SK-N-SH (cell line): ENCODE measurements around the gene MRC1. TPM values are rescaled to one million over a fixed set of nuclear protein-coding genes. Genes with fewer than 3 reads are reported as not detected.

Source experiments
- CTCF ChIA-PET: fragments of 300-600, 350-600 bp; formaldehyde crosslinking; extraction: SDS; loops from one replicate; lab custom pipeline; 2021; lab: Yijun Ruan, JAX
- POLR2A ChIA-PET: fragments of 350-600 bp; sonication (Branson Sonifier 250); formaldehyde crosslinking; extraction: SDS; loops from one replicate; lab custom pipeline; 2020; ENCODE audit warnings: antibody characterized with exemption, inconsistent platforms; lab: Yijun Ruan, JAX
- DNase-seq: peaks from one replicate; pipeline ENCODE4 v3.0.0; 2012
- H2AFZ ChIP-seq: fragments of 200-600 bp; sonication (generic); 2 replicates; pipeline ENCODE4 v1.8.1; 2016; ENCODE audit warnings: antibody characterized with exemption, mild to moderate bottlenecking, low read depth
- H3F3A ChIP-seq: fragments of 200-600 bp; sonication (generic); replicated peaks from 2 replicates; pipeline ENCODE3; 2016; ENCODE audit warnings: antibody characterized with exemption, mild to moderate bottlenecking; ENCODE audit not compliant: insufficient read depth
- H3K27ac ChIP-seq, 2 experiments: fragments of 200-500 bp in 1 of 2; fragments of 200-600 bp in 1 of 2; sonication (Bioruptor generic) in 1 of 2; sonication (generic), shearing (Covaris generic) in 1 of 2; 2 replicates each; pipeline versions ENCODE4 v1.5.1 to v1.6.1; 2014 to 2016; ENCODE audit warnings: low read depth in 2 of 2, inconsistent platforms in 1 of 2, low read length in 1 of 2, mild to moderate bottlenecking in 1 of 2, mixed read lengths in 1 of 2
- H3K27me3 ChIP-seq: fragments of 200-600 bp; sonication (generic), shearing (Covaris generic); 2 replicates; pipeline ENCODE4 v1.6.1; 2016; ENCODE audit warnings: mixed run types; ENCODE audit not compliant: insufficient read depth
- H3K36me3 ChIP-seq, 2 experiments: fragments of 200-500 bp in 1 of 2; fragments of 200-600 bp in 1 of 2; sonication (Bioruptor generic) in 1 of 2; sonication (generic) in 1 of 2; replicated peaks in 1 of 2; 2 replicates each; pipeline versions ENCODE3 to v1.5.1; 2014 to 2016; ENCODE audit warnings: low read length in 1 of 2, mild to moderate bottlenecking in 1 of 2; ENCODE audit not compliant: insufficient read depth in 2 of 2, control insufficient read depth in 1 of 2
- H3K4me1 ChIP-seq, 2 experiments: fragments of 200-500 bp in 1 of 2; fragments of 200-600 bp in 1 of 2; sonication (Bioruptor generic) in 1 of 2; sonication (generic), shearing (Covaris generic) in 1 of 2; 2 replicates each; pipeline versions ENCODE4 v1.5.1 to v1.6.1; 2014 to 2016; ENCODE audit warnings: low read depth in 1 of 2, low read length in 1 of 2, mixed run types in 1 of 2; ENCODE audit not compliant: insufficient read depth in 2 of 2, control insufficient read depth in 1 of 2
- H3K4me2 ChIP-seq: fragments of 200-600 bp; sonication (generic), shearing (Covaris generic); 2 replicates; pipeline ENCODE4 v1.6.1; 2017; ENCODE audit warnings: mixed run types
- H3K4me3 ChIP-seq, 2 experiments: fragments of 200-500 bp in 1 of 2; fragments of 200-600 bp in 1 of 2; sonication (Bioruptor generic) in 1 of 2; sonication (generic), shearing (Covaris generic) in 1 of 2; 2 replicates each; pipeline versions ENCODE4 v1.5.1 to v1.8.1; 2014 to 2016; ENCODE audit warnings: low read depth in 2 of 2, inconsistent platforms in 1 of 2, low read length in 1 of 2, mild to moderate bottlenecking in 1 of 2, mixed read lengths in 1 of 2, moderate library complexity in 1 of 2
- H3K79me2 ChIP-seq: fragments of 200-600 bp; sonication (generic); 2 replicates; pipeline ENCODE4 v1.8.1; 2017; ENCODE audit warnings: mild to moderate bottlenecking; ENCODE audit not compliant: insufficient read depth
- H3K9ac ChIP-seq: fragments of 200-600 bp; sonication (generic); 2 replicates; pipeline ENCODE4 v1.6.1; 2017; ENCODE audit warnings: mixed run types
- H3K9me2 ChIP-seq: fragments of 200-600 bp; sonication (generic); 2 replicates; pipeline ENCODE4 v1.6.1; 2017; ENCODE audit warnings: mixed run types
- H3K9me3 ChIP-seq: fragments of 200-600 bp; sonication (generic); 2 replicates; pipeline ENCODE4 v1.6.1; 2017; ENCODE audit warnings: mixed run types, mild to moderate bottlenecking, moderate library complexity
- H4K20me1 ChIP-seq: fragments of 200-600 bp; sonication (generic); 2 replicates; pipeline ENCODE4 v1.6.1; 2017; ENCODE audit warnings: mild to moderate bottlenecking, mixed run types; ENCODE audit not compliant: insufficient read depth
- EP300 ChIP-seq, 2 experiments: IDR thresholded peaks; 2 replicates each; pipeline versions ENCODE4 v1.4.0 to v1.6.1; 2012; ENCODE audit warnings: borderline replicate concordance in 1 of 2, low read depth in 1 of 2, low read length in 1 of 2
- EZH2phosphoT487 ChIP-seq: fragments of 200-600 bp; sonication (generic); IDR thresholded peaks from 2 replicates; pipeline ENCODE4 v1.6.1; 2017; ENCODE audit warnings: low read depth, mixed run types, mild to moderate bottlenecking, antibody characterized with exemption, moderate library complexity, borderline replicate concordance
- FOSL2 ChIP-seq: IDR thresholded peaks from 2 replicates; pipeline ENCODE4 v1.4.0; 2012; ENCODE audit warnings: low read depth, mild to moderate bottlenecking, moderate library complexity, borderline replicate concordance
- FOXJ3 ChIP-seq: sonication (generic); formaldehyde crosslinking; IDR thresholded peaks from 2 replicates; pipeline ENCODE4 v1.5.1; 2020; ENCODE audit warnings: mild to moderate bottlenecking, missing genetic modification reagents
- GABPA ChIP-seq: IDR thresholded peaks from 2 replicates; pipeline ENCODE4 v1.4.0; 2012; ENCODE audit warnings: low read depth, mild to moderate bottlenecking
- MAX ChIP-seq: IDR thresholded peaks from 2 replicates; pipeline ENCODE4 v1.4.0; 2012; ENCODE audit warnings: low read depth
- MXI1 ChIP-seq: IDR thresholded peaks from 2 replicates; pipeline ENCODE4 v1.6.1; 2012; ENCODE audit warnings: mild to moderate bottlenecking, low read depth, low read length, improper control_type of control experiment
- PBX3 ChIP-seq: IDR thresholded peaks from 2 replicates; pipeline ENCODE4; 2012
- RCOR1 ChIP-seq: fragments of 150-350 bp; IDR thresholded peaks from 2 replicates; pipeline ENCODE4 v1.6.1; 2017; ENCODE audit warnings: antibody characterized with exemption, low read length
- RXRA ChIP-seq: IDR thresholded peaks from 2 replicates; pipeline ENCODE4 v1.4.0; 2012; ENCODE audit warnings: low read depth, mild to moderate bottlenecking, borderline replicate concordance
- SIN3A ChIP-seq: IDR thresholded peaks from 2 replicates; pipeline ENCODE4 v1.6.1; 2012; ENCODE audit warnings: low read depth, mild to moderate bottlenecking, low read length, moderate library complexity, borderline replicate concordance
- SMC3 ChIP-seq: IDR thresholded peaks from 2 replicates; pipeline ENCODE4 v1.6.1; 2012; ENCODE audit warnings: low read depth, low read length, improper control_type of control experiment
- TAF1 ChIP-seq: IDR thresholded peaks from 2 replicates; pipeline ENCODE4 v1.6.1; 2012; ENCODE audit warnings: low read depth, mild to moderate bottlenecking, low read length, moderate library complexity, borderline replicate concordance
- TCF12 ChIP-seq: IDR thresholded peaks from 2 replicates; pipeline ENCODE4 v1.4.0; 2012
- TEAD4 ChIP-seq: IDR thresholded peaks from 2 replicates; pipeline ENCODE4 v1.4.0; 2012; ENCODE audit warnings: mild to moderate bottlenecking, borderline replicate concordance; ENCODE audit not compliant: insufficient read depth
- YY1 ChIP-seq: IDR thresholded peaks from 2 replicates; pipeline ENCODE4 v1.4.0; 2012; ENCODE audit warnings: low read depth, mild to moderate bottlenecking
- WGBS: methylation state at CpG from one replicate; pipeline ENCODE4 v1.1.6; 2017; ENCODE audit warnings: low lambda C conversion rate; 5-methylcytosine and 5-hydroxymethylcytosine counted together
- polyA plus RNA-seq, 3 experiments: library from polyadenylated mRNA; depleted of rRNA; stranded (reverse); fragments of >200 nt; gene quantifications; 2 replicates each; pipeline ENCODE4 v1.2.3, GENCODE V29; 2012
- TF ChIP-seq, protein P1 (sequence below): IDR thresholded peaks from 2 replicates; pipeline ENCODE4 v1.6.1; 2012; ENCODE audit warnings: mild to moderate bottlenecking, low read depth, low read length, moderate library complexity
- TF ChIP-seq, protein P2 (sequence below): fragments of 200-600 bp; sonication (generic); IDR thresholded peaks from 2 replicates; pipeline ENCODE4 v1.6.1; 2017; ENCODE audit warnings: antibody characterized with exemption, mild to moderate bottlenecking, moderate library complexity
- TF ChIP-seq, protein P3 (sequence below): IDR thresholded peaks from 2 replicates; pipeline ENCODE4 v1.4.0; 2012; ENCODE audit warnings: low read depth, borderline replicate concordance

Gene MRC1
- polyA plus RNA-seq, 1 of the 3 experiments (the other 2 are of a cell fraction): not detected

DNA sequence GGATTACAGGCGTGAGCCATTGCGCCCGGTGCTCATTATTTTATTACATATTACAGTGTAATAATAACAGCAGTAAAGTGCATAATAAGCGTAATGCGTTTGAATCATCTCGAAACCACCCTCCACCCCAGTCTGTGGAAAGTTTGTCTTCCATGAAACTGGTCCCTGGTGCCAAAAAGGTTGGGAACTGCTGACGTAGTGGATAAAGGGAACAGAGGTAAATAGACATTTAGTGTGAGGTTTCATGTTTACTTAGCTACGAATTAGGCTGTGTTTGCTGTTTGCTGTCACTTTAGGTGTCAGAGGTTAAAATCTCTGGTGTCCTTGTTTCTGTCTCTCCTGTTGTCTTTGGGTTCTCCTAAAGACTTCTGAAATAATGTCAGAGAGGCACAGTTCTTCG is 82.3 kb downstream of the MRC1 start:
- CTCF ChIA-PET: no interaction called here
- no peaks in the 10 kb centered on the region for H3K79me2 ChIP-seq
- no peak overlapping the region for H3K9ac ChIP-seq
- no peak overlapping the region for H3K4me3 ChIP-seq
- no peaks in the 10 kb centered on the region for H3K36me3 ChIP-seq
- H3K9me2 ChIP-seq: no peaks in the 10 kb centered on the region
- POLR2A ChIA-PET: no interaction called here
- no peaks in the 10 kb centered on the region for H3K4me1 ChIP-seq
- H2AFZ ChIP-seq: no peak overlapping the region
- WGBS: 68% methylated on average over 9 of the region's 9 CpGs
- H4K20me1 ChIP-seq: no peaks in the 10 kb centered on the region
- no peak overlapping the region for H3K27ac ChIP-seq
- DNase-seq: no peak
- no peak overlapping the region for H3K4me2 ChIP-seq
- H3F3A ChIP-seq: no peaks in the 10 kb centered on the region
- no peaks in the 10 kb centered on the region for H3K27me3 ChIP-seq
- TF ChIP-seq FOXJ3 (CRISPR knock-in tag): no peak
- TF ChIP-seq, protein P1, sequence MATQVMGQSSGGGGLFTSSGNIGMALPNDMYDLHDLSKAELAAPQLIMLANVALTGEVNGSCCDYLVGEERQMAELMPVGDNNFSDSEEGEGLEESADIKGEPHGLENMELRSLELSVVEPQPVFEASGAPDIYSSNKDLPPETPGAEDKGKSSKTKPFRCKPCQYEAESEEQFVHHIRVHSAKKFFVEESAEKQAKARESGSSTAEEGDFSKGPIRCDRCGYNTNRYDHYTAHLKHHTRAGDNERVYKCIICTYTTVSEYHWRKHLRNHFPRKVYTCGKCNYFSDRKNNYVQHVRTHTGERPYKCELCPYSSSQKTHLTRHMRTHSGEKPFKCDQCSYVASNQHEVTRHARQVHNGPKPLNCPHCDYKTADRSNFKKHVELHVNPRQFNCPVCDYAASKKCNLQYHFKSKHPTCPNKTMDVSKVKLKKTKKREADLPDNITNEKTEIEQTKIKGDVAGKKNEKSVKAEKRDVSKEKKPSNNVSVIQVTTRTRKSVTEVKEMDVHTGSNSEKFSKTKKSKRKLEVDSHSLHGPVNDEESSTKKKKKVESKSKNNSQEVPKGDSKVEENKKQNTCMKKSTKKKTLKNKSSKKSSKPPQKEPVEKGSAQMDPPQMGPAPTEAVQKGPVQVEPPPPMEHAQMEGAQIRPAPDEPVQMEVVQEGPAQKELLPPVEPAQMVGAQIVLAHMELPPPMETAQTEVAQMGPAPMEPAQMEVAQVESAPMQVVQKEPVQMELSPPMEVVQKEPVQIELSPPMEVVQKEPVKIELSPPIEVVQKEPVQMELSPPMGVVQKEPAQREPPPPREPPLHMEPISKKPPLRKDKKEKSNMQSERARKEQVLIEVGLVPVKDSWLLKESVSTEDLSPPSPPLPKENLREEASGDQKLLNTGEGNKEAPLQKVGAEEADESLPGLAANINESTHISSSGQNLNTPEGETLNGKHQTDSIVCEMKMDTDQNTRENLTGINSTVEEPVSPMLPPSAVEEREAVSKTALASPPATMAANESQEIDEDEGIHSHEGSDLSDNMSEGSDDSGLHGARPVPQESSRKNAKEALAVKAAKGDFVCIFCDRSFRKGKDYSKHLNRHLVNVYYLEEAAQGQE: no peak
- TF ChIP-seq RXRA: no peak
- TF ChIP-seq YY1: no peak
- no peak for TF ChIP-seq FOSL2
- TF ChIP-seq SIN3A: no peak
- no peak for TF ChIP-seq PBX3
- TF ChIP-seq MXI1: no peak
- H3K9me3 ChIP-seq: no peaks in the 10 kb centered on the region

DNA sequence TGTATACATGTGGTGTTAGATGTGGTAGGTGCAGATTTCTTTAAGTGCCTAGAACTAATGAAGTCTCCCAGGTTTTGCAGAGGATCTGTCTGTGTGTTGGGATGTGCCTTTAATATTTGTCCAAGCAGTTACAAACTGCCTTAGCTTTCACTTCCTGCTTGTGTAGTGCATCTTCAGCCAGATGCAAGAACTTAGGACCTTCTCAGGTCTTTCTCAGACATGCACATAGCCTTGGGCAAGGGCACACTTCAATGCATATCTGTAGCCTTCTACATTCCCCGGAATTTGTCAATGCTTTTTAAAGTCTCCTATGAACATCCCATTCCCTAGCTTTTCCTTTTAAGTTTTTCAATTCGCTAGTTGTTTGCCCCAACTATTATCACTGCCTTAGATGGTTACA is 95.4 kb downstream of the MRC1 start:
- Histone ChIP-seq H3K4me3 (no peak overlapping the region), H3K27me3 (no peaks in the 10 kb centered on the region), H2AFZ (no peak overlapping the region), H4K20me1 (no peaks in the 10 kb centered on the region), H3K4me1 (no peaks in the 10 kb centered on the region), H3F3A (no peaks in the 10 kb centered on the region), H3K9me3 (no peaks in the 10 kb centered on the region), H3K9me2 (no peaks in the 10 kb centered on the region), H3K36me3 (no peaks in the 10 kb centered on the region), H3K4me2 (no peak overlapping the region), H3K9ac (no peak overlapping the region), H3K27ac (no peak overlapping the region), H3K79me2 (no peaks in the 10 kb centered on the region)
- no peak for DNase-seq
- 83% methylated on average over 2 of the region's 2 CpGs for WGBS
- ChIA-PET CTCF (interaction anchor here (4.1 kb wide), 1 partner anchor 312 kb away, joined by 22 read pairs; no protein-coding TSS in a partner anchor), POLR2A (no interaction called here)
- TF ChIP-seq, protein P2, sequence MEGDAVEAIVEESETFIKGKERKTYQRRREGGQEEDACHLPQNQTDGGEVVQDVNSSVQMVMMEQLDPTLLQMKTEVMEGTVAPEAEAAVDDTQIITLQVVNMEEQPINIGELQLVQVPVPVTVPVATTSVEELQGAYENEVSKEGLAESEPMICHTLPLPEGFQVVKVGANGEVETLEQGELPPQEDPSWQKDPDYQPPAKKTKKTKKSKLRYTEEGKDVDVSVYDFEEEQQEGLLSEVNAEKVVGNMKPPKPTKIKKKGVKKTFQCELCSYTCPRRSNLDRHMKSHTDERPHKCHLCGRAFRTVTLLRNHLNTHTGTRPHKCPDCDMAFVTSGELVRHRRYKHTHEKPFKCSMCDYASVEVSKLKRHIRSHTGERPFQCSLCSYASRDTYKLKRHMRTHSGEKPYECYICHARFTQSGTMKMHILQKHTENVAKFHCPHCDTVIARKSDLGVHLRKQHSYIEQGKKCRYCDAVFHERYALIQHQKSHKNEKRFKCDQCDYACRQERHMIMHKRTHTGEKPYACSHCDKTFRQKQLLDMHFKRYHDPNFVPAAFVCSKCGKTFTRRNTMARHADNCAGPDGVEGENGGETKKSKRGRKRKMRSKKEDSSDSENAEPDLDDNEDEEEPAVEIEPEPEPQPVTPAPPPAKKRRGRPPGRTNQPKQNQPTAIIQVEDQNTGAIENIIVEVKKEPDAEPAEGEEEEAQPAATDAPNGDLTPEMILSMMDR: no peak
- TF ChIP-seq FOXJ3 (CRISPR knock-in tag) (no peak), RCOR1 (no peak), SMC3 (no peak), TEAD4 (no peak), PBX3 (no peak), EP300 (IDR thresholded peaks at IDR 0.05; ENCODE audit: borderline replicate concordance in 1 of 2, low read depth in 1 of 2, low read length in 1 of 2) (no peak), GABPA (no peak), TAF1 (no peak), TCF12 (no peak), SIN3A (no peak), MAX (no peak), MXI1 (no peak), EZH2phosphoT487 (no peak)
- TF ChIP-seq, protein P3, sequence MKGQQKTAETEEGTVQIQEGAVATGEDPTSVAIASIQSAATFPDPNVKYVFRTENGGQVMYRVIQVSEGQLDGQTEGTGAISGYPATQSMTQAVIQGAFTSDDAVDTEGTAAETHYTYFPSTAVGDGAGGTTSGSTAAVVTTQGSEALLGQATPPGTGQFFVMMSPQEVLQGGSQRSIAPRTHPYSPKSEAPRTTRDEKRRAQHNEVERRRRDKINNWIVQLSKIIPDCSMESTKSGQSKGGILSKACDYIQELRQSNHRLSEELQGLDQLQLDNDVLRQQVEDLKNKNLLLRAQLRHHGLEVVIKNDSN: no peak
